Fibroblast of pulmonary artery (primary cell): ENCODE results near the gene KIR2DL4.
"Not testable (repeated sequence)": the region's sequence is repeated elsewhere in the genome, so short reads cannot be mapped to it uniquely, and the experiment has no call there.

Experiments
- DNase-seq: peaks from one replicate; pipeline ENCODE4 v3.0.0-alpha.2; 2010; ENCODE audit warnings: low read depth
- H3K4me3 ChIP-seq: replicated peaks from 2 replicates; pipeline ENCODE4 v1.5.1; 2011; ENCODE audit warnings: low read depth, mild to moderate bottlenecking, control low read depth, low read length, moderate library complexity
- CTCF ChIP-seq: IDR thresholded peaks from 2 replicates; pipeline ENCODE4 v1.5.1; 2011; ENCODE audit warnings: mild to moderate bottlenecking, control low read depth, low read length, inconsistent platforms; ENCODE audit errors: missing control alignments

Gene KIR2DL4

GRCh38 chr19:54850930-54851329, 47.5 kb downstream of the KIR2DL4 start:
- TF ChIP-seq CTCF = no peak

GRCh38 chr19:54851353-54851752, 47.9 kb downstream of the KIR2DL4 start:
- no peak for TF ChIP-seq CTCF
- no peak for DNase-seq
- no peak overlapping the region for H3K4me3 ChIP-seq

More at GRCh38 chr19:54850930-54851329, 47.5 kb downstream of the KIR2DL4 start:
- no peak for DNase-seq
- no peak overlapping the region for H3K4me3 ChIP-seq

GRCh38 chr19:54855241-54855640, 51.8 kb downstream of the KIR2DL4 start:
- H3K4me3 ChIP-seq, DNase-seq: not testable (repeated sequence)

GRCh38 chr19:54858476-54858875, 55.1 kb downstream of the KIR2DL4 start:
- DNase-seq, H3K4me3 ChIP-seq: not testable (repeated sequence)

- not testable (repeated sequence) for DNase-seq, H3K4me3 ChIP-seq
Observed at GRCh38 chr19:54859421-54859820, 56.0 kb downstream of the KIR2DL4 start.

GRCh38 chr19:54863459-54863858, 60.0 kb downstream of the KIR2DL4 start:
- not testable (repeated sequence) for DNase-seq, H3K4me3 ChIP-seq
